ENCODE results near the gene PRKCE. TPM values are rescaled to one million over a fixed set of nuclear protein-coding genes. Genes with fewer than 3 reads are reported as not detected.
"Not testable (repeated sequence)": the region's sequence is repeated elsewhere in the genome, so short reads cannot be mapped to it uniquely, and the experiment has no call there.

Gene PRKCE
- total and polyA plus RNA-seq, 2 experiments from 2014 or later = 13.2 to 19.2 TPM

GRCh38 chr2:45713136-45713535 lies 61.7 kb downstream of the PRKCE start:
- Histone ChIP-seq H3K27ac (no peak overlapping the region), H3K9me3 (ENCODE audit: low read depth) (no peaks in the 10 kb centered on the region), H3K4me3 (no peak overlapping the region), H3K36me3 (no peaks in the 10 kb centered on the region), H3K27me3 (no peaks in the 10 kb centered on the region), H3K4me1 (ENCODE audit: low read depth) (peaks cover 6% of the 10 kb centered on the region)
- TF ChIP-seq, protein P1, sequence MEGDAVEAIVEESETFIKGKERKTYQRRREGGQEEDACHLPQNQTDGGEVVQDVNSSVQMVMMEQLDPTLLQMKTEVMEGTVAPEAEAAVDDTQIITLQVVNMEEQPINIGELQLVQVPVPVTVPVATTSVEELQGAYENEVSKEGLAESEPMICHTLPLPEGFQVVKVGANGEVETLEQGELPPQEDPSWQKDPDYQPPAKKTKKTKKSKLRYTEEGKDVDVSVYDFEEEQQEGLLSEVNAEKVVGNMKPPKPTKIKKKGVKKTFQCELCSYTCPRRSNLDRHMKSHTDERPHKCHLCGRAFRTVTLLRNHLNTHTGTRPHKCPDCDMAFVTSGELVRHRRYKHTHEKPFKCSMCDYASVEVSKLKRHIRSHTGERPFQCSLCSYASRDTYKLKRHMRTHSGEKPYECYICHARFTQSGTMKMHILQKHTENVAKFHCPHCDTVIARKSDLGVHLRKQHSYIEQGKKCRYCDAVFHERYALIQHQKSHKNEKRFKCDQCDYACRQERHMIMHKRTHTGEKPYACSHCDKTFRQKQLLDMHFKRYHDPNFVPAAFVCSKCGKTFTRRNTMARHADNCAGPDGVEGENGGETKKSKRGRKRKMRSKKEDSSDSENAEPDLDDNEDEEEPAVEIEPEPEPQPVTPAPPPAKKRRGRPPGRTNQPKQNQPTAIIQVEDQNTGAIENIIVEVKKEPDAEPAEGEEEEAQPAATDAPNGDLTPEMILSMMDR (IDR thresholded peaks at IDR 0.05; ENCODE audit: low read depth, low read length) = no peak
- DNase-seq (ENCODE audit: low read depth in 1 of 2, low spot score in 1 of 2) = no peak

DNA sequence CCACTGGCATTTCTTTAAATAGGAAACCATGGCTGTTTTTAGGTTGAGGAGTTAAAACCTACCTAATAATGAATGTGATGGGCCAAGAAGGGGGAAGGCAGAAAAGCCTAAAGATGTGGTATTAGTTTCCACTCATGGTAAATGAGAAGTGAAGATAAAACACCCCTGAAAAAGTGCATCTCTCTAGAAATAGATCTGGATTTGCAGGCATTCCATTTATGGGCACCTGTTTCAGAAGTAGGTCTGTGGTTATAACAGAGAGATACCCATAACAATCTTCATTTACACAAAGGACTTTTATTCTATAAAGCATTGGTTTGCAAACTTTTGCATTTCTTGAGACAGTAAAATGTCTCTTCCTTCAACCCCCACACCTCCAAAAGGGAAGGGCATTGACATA lies 62.1 kb downstream of the PRKCE start:
- Histone ChIP-seq H3K27me3 (no peaks in the 10 kb centered on the region), H3K4me1 (ENCODE audit: low read depth) (peaks cover 6% of the 10 kb centered on the region), H3K4me3 (no peak overlapping the region), H3K9me3 (ENCODE audit: low read depth) (no peaks in the 10 kb centered on the region), H3K36me3 (no peaks in the 10 kb centered on the region), H3K27ac (no peak overlapping the region)
- TF ChIP-seq, protein P1 (IDR thresholded peaks at IDR 0.05; ENCODE audit: low read depth, low read length) = no peak
- DNase-seq (ENCODE audit: low read depth in 1 of 2, low spot score in 1 of 2) = no peak

GRCh38 chr2:45714679-45715078 lies 63.2 kb downstream of the PRKCE start:
- DNase-seq (ENCODE audit: low read depth in 1 of 2, low spot score in 1 of 2) = no peak
- no peak overlapping the region for H3K4me3 ChIP-seq
- H3K9me3 ChIP-seq (ENCODE audit: low read depth) = no peaks in the 10 kb centered on the region
- no peaks in the 10 kb centered on the region for H3K27me3 ChIP-seq
- no peak overlapping the region for H3K27ac ChIP-seq
- H3K4me1 ChIP-seq (ENCODE audit: low read depth) = peaks cover 6% of the 10 kb centered on the region
- TF ChIP-seq, protein P1 (IDR thresholded peaks at IDR 0.05; ENCODE audit: low read depth, low read length) = no peak
- H3K36me3 ChIP-seq = no peaks in the 10 kb centered on the region

GRCh38 chr2:45715601-45716379 lies 64.3 kb downstream of the PRKCE start:
- TF ChIP-seq, protein P1 (IDR thresholded peaks at IDR 0.05; ENCODE audit: low read depth, low read length) = no peak
- H3K27me3 ChIP-seq = no peaks in the 10 kb centered on the region
- H3K36me3 ChIP-seq = no peaks in the 10 kb centered on the region
- no peak for DNase-seq (ENCODE audit: low read depth in 1 of 2, low spot score in 1 of 2)
- peaks cover 6% of the 10 kb centered on the region for H3K4me1 ChIP-seq (ENCODE audit: low read depth)
- no peak overlapping the region for H3K27ac ChIP-seq
- no peak overlapping the region for H3K4me3 ChIP-seq
- no peaks in the 10 kb centered on the region for H3K9me3 ChIP-seq (ENCODE audit: low read depth)

- H3K9me3 ChIP-seq (ENCODE audit: low read depth); DNase-seq (ENCODE audit: low read depth in 1 of 2, low spot score in 1 of 2); H3K4me3 ChIP-seq; H3K4me1 ChIP-seq (ENCODE audit: low read depth); H3K36me3 ChIP-seq; H3K27ac ChIP-seq; H3K27me3 ChIP-seq: not testable (repeated sequence)
Measured at GRCh38 chr2:45716432-45716831, 65.0 kb downstream of the PRKCE start.

GRCh38 chr2:45716915-45717314 lies 65.4 kb downstream of the PRKCE start:
- TF ChIP-seq, protein P1 (IDR thresholded peaks at IDR 0.05; ENCODE audit: low read depth, low read length) = no peak
- no peak overlapping the region for H3K4me3 ChIP-seq
- H3K27ac ChIP-seq = no peak overlapping the region
- no peaks in the 10 kb centered on the region for H3K27me3 ChIP-seq
- H3K36me3 ChIP-seq = no peaks in the 10 kb centered on the region
- H3K4me1 ChIP-seq (ENCODE audit: low read depth) = peaks cover 6% of the 10 kb centered on the region
- H3K9me3 ChIP-seq (ENCODE audit: low read depth) = no peaks in the 10 kb centered on the region
- DNase-seq (ENCODE audit: low read depth in 1 of 2, low spot score in 1 of 2) = no peak
